Panc1 (cell line): Measurements from ENCODE around the gene SIAE. TPM values are rescaled to one million over a fixed set of nuclear protein-coding genes. Genes with fewer than 3 reads are reported as not detected.

Experiments used
- ATAC-seq: fragments of 200-7000 bp; cut with Tn5 transposase; 2 replicates; pipeline ENCODE4 v1.9.1; 2020; ENCODE audit warnings: mild to moderate bottlenecking, moderate library complexity
- BruUV-seq: library from RNA; stranded (reverse); fragments of 400-500 nt; replicated peaks from 2 replicates; lab custom pipeline; 2021; lab: Mats Ljungman, UMichigan
- CTCF ChIA-PET: fragments of 300-600 bp; sonication (Branson Sonifier 250); formaldehyde crosslinking; loops from one replicate; lab custom pipeline; 2022; ENCODE audit warnings: antibody characterized with exemption; lab: Charles Lee
- POLR2A ChIA-PET: fragments of 300-600 bp; sonication (Branson Sonifier 250); formaldehyde crosslinking; loops from one replicate; lab custom pipeline; 2022; ENCODE audit warnings: antibody characterized with exemption; lab: Charles Lee
- DNase-seq: peaks from one replicate; pipeline ENCODE4 v3.0.0-alpha.2; 2010; ENCODE audit warnings: low read depth, low spot score
- H3K27ac ChIP-seq: 2 replicates; pipeline ENCODE4 v1.5.1; 2011; ENCODE audit warnings: mild to moderate bottlenecking, low read length, inconsistent platforms
- H3K27me3 ChIP-seq: fragments of 200-500 bp; sonication (Bioruptor generic); 2 replicates; pipeline ENCODE4 v1.6.0; 2014; ENCODE audit warnings: low read length, inconsistent platforms; ENCODE audit not compliant: control insufficient read depth, insufficient read depth
- H3K36me3 ChIP-seq: fragments of 200-500 bp; sonication (Bioruptor generic); 2 replicates; pipeline ENCODE4 v1.5.1; 2014; ENCODE audit warnings: inconsistent platforms, mild to moderate bottlenecking, low read length, moderate library complexity; ENCODE audit not compliant: control insufficient read depth, insufficient read depth
- H3K4me1 ChIP-seq: 2 replicates; pipeline ENCODE4 v1.5.1; 2011; ENCODE audit warnings: inconsistent platforms, mild to moderate bottlenecking, low read length, moderate library complexity; ENCODE audit not compliant: control insufficient read depth, insufficient read depth
- H3K4me3 ChIP-seq, 2 experiments: 2 replicates each; pipeline ENCODE4 v1.5.1; 2011 to 2012; ENCODE audit warnings: low read depth in 2 of 2, low read length in 2 of 2, mild to moderate bottlenecking in 2 of 2, inconsistent platforms in 1 of 2, moderate library complexity in 1 of 2
- H3K9me3 ChIP-seq: fragments of 200-500 bp; sonication (Bioruptor generic); 2 replicates; pipeline ENCODE4 v1.5.1; 2014; ENCODE audit warnings: low read depth, mild to moderate bottlenecking, inconsistent platforms, low read length, moderate library complexity; ENCODE audit not compliant: control insufficient read depth, insufficient read depth
- POLR2AphosphoS5 ChIP-seq: IDR thresholded peaks from 2 replicates; pipeline ENCODE4 v1.6.1; 2012; ENCODE audit warnings: mild to moderate bottlenecking, low read depth, low read length, moderate library complexity
- SIN3A ChIP-seq: IDR thresholded peaks from 2 replicates; pipeline ENCODE4 v1.6.1; 2012; ENCODE audit warnings: low read depth, mild to moderate bottlenecking, low read length, moderate library complexity, borderline replicate concordance; ENCODE audit not compliant: insufficient read depth
- TCF7L2 ChIP-seq: IDR thresholded peaks from 2 replicates; pipeline ENCODE4 v1.6.1; 2011; ENCODE audit warnings: mild to moderate bottlenecking, low read depth, low read length, inconsistent platforms
- in situ Hi-C: cut with HindIII; loops from 2 replicates; pipeline ENCODE4 v1.10.0; 2016; ENCODE audit warnings: low sequenced_read_pairs, low pct_unique_long_range_greater_than_20kb
- intact Hi-C: fragments of 100-400 bp; cut with micrococcal nuclease; formaldehyde crosslinking; loops from one replicate; pipeline ENCODE4 v1.10.0; 2022; ENCODE audit not compliant: unreplicated experiment
- total RNA-seq: library from RNA; stranded (reverse); gene quantifications from one replicate; pipeline ENCODE4 v1.2.1, GENCODE V29; 2021; ENCODE audit not compliant: unreplicated experiment
- TF ChIP-seq, protein P1 (sequence below): fragments of 450-650 bp; IDR thresholded peaks from 2 replicates; pipeline ENCODE4 v1.5.1; 2017; ENCODE audit warnings: mild to moderate bottlenecking
- TF ChIP-seq, protein P2 (sequence below), 2 experiments: IDR thresholded peaks; 2 replicates each; pipeline ENCODE4 v1.6.1; 2011 to 2012; ENCODE audit warnings: low read depth in 2 of 2, control low read depth in 1 of 2, low read length in 1 of 2, mild to moderate bottlenecking in 1 of 2, moderate library complexity in 1 of 2; ENCODE audit not compliant: insufficient read depth in 1 of 2

Gene SIAE
- total RNA-seq, 1 experiment from 2014 or later: 14.9 TPM

DNA sequence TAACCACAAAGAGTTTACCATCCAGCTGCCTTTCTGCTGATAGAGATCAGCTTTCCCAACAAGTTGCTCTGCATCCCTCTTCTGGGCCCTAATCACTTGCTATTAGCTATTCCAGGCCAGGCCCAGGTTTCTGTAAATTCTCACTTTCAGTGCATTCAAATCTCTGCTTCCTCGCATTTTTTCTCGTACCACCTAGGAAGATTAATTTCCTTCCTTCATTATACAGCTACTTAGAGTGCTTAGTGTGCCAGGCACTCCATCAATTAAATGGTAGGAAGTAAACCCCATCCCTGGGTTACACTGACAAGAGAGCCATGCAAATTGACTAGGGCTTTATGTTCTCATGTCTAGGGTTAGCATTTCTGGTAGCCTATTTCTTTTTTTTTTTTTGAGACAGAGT, 9.7 kb downstream of the SIAE start:
- Histone ChIP-seq H3K4me3 (no peak overlapping the region), H3K36me3 (no peaks in the 10 kb centered on the region), H3K27ac (no peak overlapping the region), H3K27me3 (no peaks in the 10 kb centered on the region), H3K9me3 (no peaks in the 10 kb centered on the region), H3K4me1 (no peaks in the 10 kb centered on the region)
- DNase-seq (no peak), ATAC-seq (no peak)
- POLR2A ChIA-PET: no interaction called here
- in situ Hi-C loops (loop anchor here (10.0 kb wide), 1 partner anchor 171 kb away; no protein-coding TSS in a partner anchor), intact Hi-C loops (no loop called here)
- BruUV-seq: no TSS peak
- TF ChIP-seq TCF7L2: no peak
- TF ChIP-seq SIN3A: no peak
- TF ChIP-seq, protein P1, sequence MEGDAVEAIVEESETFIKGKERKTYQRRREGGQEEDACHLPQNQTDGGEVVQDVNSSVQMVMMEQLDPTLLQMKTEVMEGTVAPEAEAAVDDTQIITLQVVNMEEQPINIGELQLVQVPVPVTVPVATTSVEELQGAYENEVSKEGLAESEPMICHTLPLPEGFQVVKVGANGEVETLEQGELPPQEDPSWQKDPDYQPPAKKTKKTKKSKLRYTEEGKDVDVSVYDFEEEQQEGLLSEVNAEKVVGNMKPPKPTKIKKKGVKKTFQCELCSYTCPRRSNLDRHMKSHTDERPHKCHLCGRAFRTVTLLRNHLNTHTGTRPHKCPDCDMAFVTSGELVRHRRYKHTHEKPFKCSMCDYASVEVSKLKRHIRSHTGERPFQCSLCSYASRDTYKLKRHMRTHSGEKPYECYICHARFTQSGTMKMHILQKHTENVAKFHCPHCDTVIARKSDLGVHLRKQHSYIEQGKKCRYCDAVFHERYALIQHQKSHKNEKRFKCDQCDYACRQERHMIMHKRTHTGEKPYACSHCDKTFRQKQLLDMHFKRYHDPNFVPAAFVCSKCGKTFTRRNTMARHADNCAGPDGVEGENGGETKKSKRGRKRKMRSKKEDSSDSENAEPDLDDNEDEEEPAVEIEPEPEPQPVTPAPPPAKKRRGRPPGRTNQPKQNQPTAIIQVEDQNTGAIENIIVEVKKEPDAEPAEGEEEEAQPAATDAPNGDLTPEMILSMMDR: no peak
- TF ChIP-seq POLR2AphosphoS5: no peak
- TF ChIP-seq, protein P2, sequence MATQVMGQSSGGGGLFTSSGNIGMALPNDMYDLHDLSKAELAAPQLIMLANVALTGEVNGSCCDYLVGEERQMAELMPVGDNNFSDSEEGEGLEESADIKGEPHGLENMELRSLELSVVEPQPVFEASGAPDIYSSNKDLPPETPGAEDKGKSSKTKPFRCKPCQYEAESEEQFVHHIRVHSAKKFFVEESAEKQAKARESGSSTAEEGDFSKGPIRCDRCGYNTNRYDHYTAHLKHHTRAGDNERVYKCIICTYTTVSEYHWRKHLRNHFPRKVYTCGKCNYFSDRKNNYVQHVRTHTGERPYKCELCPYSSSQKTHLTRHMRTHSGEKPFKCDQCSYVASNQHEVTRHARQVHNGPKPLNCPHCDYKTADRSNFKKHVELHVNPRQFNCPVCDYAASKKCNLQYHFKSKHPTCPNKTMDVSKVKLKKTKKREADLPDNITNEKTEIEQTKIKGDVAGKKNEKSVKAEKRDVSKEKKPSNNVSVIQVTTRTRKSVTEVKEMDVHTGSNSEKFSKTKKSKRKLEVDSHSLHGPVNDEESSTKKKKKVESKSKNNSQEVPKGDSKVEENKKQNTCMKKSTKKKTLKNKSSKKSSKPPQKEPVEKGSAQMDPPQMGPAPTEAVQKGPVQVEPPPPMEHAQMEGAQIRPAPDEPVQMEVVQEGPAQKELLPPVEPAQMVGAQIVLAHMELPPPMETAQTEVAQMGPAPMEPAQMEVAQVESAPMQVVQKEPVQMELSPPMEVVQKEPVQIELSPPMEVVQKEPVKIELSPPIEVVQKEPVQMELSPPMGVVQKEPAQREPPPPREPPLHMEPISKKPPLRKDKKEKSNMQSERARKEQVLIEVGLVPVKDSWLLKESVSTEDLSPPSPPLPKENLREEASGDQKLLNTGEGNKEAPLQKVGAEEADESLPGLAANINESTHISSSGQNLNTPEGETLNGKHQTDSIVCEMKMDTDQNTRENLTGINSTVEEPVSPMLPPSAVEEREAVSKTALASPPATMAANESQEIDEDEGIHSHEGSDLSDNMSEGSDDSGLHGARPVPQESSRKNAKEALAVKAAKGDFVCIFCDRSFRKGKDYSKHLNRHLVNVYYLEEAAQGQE (IDR thresholded peaks at IDR 0.05; ENCODE audit: insufficient read depth in 1 of 2, low read depth in 2 of 2, low read length in 1 of 2): no peak
- CTCF ChIA-PET: interaction anchor here (0.5 kb wide), 1 partner anchor 174 kb away, joined by 4 read pairs; no protein-coding TSS in a partner anchor

DNA sequence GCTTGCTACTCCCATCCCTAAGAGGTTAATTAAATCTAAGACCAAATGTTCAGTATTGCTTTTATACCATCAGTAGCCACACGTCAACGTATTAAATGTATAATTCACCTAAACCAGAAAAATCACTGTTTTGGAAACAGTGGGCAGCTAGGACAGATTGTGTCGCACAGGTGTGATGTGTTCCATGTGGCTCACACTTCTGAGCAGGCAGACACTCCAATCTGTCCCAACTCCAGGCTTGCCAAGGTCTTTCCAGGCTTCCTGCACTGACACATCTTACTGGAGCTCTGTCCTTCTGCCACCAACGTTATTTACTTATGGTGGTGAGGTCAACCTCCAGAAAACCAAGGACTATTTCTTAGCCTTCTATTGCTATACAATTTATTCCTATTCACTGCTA, 11.4 kb downstream of the SIAE start:
- H3K27ac ChIP-seq: no peak overlapping the region
- in situ Hi-C loops (loop anchor here (10.0 kb wide), 1 partner anchor 173 kb away; no protein-coding TSS in a partner anchor), intact Hi-C loops (no loop called here)
- BruUV-seq: no TSS peak
- no peaks in the 10 kb centered on the region for H3K4me1 ChIP-seq
- DNase-seq: no peak
- ChIA-PET POLR2A (no interaction called here), CTCF (interaction anchor here (1.0 kb wide), 1 partner anchor 100 kb away, joined by 4 read pairs; no protein-coding TSS in a partner anchor)
- H3K27me3 ChIP-seq: no peaks in the 10 kb centered on the region
- TF ChIP-seq, protein P1: no peak
- TF ChIP-seq SIN3A: no peak
- H3K36me3 ChIP-seq: no peaks in the 10 kb centered on the region
- no peak for ATAC-seq
- no peaks in the 10 kb centered on the region for H3K9me3 ChIP-seq
- no peak overlapping the region for H3K4me3 ChIP-seq
